PC-9 (cell line): Measurements from ENCODE around the gene CCBE1. TPM values are rescaled to one million over a fixed set of nuclear protein-coding genes. Genes with fewer than 3 reads are reported as not detected.

Experiments used
- BruUV-seq: library from RNA; stranded (reverse); fragments of 400-500 nt; replicated peaks from 2 replicates; lab custom pipeline; 2021; lab: Mats Ljungman, UMichigan
- CTCF ChIA-PET: fragments of 300-600 bp; sonication (Branson Sonifier 250); formaldehyde crosslinking; loops from one replicate; lab custom pipeline; 2022; ENCODE audit warnings: antibody characterized with exemption; lab: Charles Lee
- POLR2A ChIA-PET: fragments of 300-600 bp; sonication (Branson Sonifier 250); formaldehyde crosslinking; loops from one replicate; lab custom pipeline; 2022; ENCODE audit warnings: antibody characterized with exemption; ENCODE audit not compliant: unreplicated experiment; lab: Charles Lee
- DNase-seq, 2 experiments: peaks; one replicate each; pipeline versions ENCODE4 v3.0.0 to v3.0.0-alpha.2; 2015 to 2022; ENCODE audit warnings: mixed read lengths in 1 of 2
- H2AFZ ChIP-seq: fragments of 200-600 bp; sonication (generic); 2 replicates; pipeline ENCODE4 v1.8.1; 2017; ENCODE audit warnings: antibody characterized with exemption
- H3F3A ChIP-seq: fragments of 200-600 bp; sonication (generic); 2 replicates; pipeline ENCODE4 v1.8.1; 2017; ENCODE audit warnings: antibody characterized with exemption, mild to moderate bottlenecking, low read depth; ENCODE audit not compliant: insufficient read depth
- H3K27ac ChIP-seq: fragments of 200-600 bp; sonication (generic); 2 replicates; pipeline ENCODE4 v1.6.1; 2016; ENCODE audit warnings: mixed run types
- H3K27me3 ChIP-seq: fragments of 200-600 bp; sonication (generic); 2 replicates; pipeline ENCODE4 v1.6.1; 2016; ENCODE audit warnings: low read depth, mixed run types; ENCODE audit not compliant: insufficient read depth
- H3K36me3 ChIP-seq: fragments of 200-600 bp; sonication (generic); 2 replicates; pipeline ENCODE4 v1.6.1; 2016; ENCODE audit warnings: low read depth, mixed run types
- H3K4me1 ChIP-seq: fragments of 200-600 bp; sonication (generic); replicated peaks from 2 replicates; pipeline ENCODE4 v1.6.1; 2016; ENCODE audit warnings: mixed run types; ENCODE audit not compliant: insufficient read depth
- H3K4me2 ChIP-seq: fragments of 200-600 bp; sonication (generic); 2 replicates; pipeline ENCODE4 v1.6.1; 2017; ENCODE audit warnings: mixed run types
- H3K4me3 ChIP-seq: fragments of 200-600 bp; sonication (generic); 2 replicates; pipeline ENCODE4 v1.6.1; 2016; ENCODE audit warnings: mixed run types
- H3K79me2 ChIP-seq: fragments of 200-600 bp; sonication (generic); 2 replicates; pipeline ENCODE4 v1.6.1; 2017; ENCODE audit warnings: low read depth, mixed run types
- H3K9me2 ChIP-seq: fragments of 200-600 bp; sonication (generic); 2 replicates; pipeline ENCODE4 v1.8.1; 2017; ENCODE audit warnings: mild to moderate bottlenecking; ENCODE audit not compliant: insufficient read depth
- H3K9me3 ChIP-seq: fragments of 200-600 bp; sonication (generic); 2 replicates; pipeline ENCODE4 v1.8.1; 2016; ENCODE audit warnings: low read depth; ENCODE audit not compliant: insufficient read depth
- H4K20me1 ChIP-seq: fragments of 200-600 bp; sonication (generic); 2 replicates; pipeline ENCODE4 v1.8.1; 2017; ENCODE audit not compliant: insufficient read depth
- EZH2 ChIP-seq: fragments of 200-600 bp; sonication (generic); IDR thresholded peaks from 2 replicates; pipeline ENCODE4 v1.8.0; 2017; ENCODE audit warnings: antibody characterized with exemption, low read depth
- intact Hi-C: fragments of 100-400 bp; cut with micrococcal nuclease; formaldehyde crosslinking; loops from one replicate; pipeline ENCODE4 v1.10.0; 2022; ENCODE audit not compliant: unreplicated experiment
- total RNA-seq: library from RNA; stranded (reverse); gene quantifications from 2 replicates; pipeline ENCODE4 v1.2.3, GENCODE V29; 2021
- TF ChIP-seq, protein P1 (sequence below): fragments of 200-600 bp; sonication (generic); conservative IDR thresholded peaks from 2 replicates; pipeline ENCODE4 v1.6.1; 2017; ENCODE audit warnings: mixed run types, antibody characterized with exemption, mild to moderate bottlenecking, moderate library complexity

CCBE1 gene
- total RNA-seq, 1 experiment from 2014 or later: 5.8 TPM

DNA sequence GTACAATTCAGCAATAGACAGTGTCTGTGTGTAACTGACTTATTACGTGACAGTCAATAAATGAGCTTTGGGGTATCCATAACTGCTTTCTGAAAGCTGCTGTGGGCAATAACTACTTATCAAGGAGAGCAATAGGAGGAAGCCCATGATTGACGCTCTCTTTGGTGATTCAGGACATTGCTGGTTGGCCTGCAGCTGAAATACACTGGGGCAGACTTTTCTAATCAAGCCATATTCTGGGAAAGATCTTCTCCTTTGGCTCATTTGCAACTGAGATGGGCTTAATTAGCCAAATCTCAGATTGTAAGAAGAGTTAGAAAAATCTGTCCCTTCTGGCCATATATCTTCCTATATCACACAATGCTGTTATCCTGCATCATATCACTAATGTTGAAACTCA, 24.0 kb upstream of the CCBE1 start:
- POLR2A ChIA-PET: no interaction called here
- no peak for DNase-seq
- no peak overlapping the region for H2AFZ ChIP-seq
- H3K27me3 ChIP-seq: no peaks in the 10 kb centered on the region
- no peaks in the 10 kb centered on the region for H3K79me2 ChIP-seq
- H3K4me2 ChIP-seq: no peak overlapping the region
- no peaks in the 10 kb centered on the region for H3K9me2 ChIP-seq
- H3K36me3 ChIP-seq: no peaks in the 10 kb centered on the region
- intact Hi-C loops: no loop called here
- TF ChIP-seq EZH2: no peak
- TF ChIP-seq, protein P1, sequence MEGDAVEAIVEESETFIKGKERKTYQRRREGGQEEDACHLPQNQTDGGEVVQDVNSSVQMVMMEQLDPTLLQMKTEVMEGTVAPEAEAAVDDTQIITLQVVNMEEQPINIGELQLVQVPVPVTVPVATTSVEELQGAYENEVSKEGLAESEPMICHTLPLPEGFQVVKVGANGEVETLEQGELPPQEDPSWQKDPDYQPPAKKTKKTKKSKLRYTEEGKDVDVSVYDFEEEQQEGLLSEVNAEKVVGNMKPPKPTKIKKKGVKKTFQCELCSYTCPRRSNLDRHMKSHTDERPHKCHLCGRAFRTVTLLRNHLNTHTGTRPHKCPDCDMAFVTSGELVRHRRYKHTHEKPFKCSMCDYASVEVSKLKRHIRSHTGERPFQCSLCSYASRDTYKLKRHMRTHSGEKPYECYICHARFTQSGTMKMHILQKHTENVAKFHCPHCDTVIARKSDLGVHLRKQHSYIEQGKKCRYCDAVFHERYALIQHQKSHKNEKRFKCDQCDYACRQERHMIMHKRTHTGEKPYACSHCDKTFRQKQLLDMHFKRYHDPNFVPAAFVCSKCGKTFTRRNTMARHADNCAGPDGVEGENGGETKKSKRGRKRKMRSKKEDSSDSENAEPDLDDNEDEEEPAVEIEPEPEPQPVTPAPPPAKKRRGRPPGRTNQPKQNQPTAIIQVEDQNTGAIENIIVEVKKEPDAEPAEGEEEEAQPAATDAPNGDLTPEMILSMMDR: no peak
- peaks cover 41% of the 10 kb centered on the region for H3F3A ChIP-seq
- H4K20me1 ChIP-seq: no peaks in the 10 kb centered on the region
- CTCF ChIA-PET: no interaction called here
- no peaks in the 10 kb centered on the region for H3K9me3 ChIP-seq
- no peak overlapping the region for H3K27ac ChIP-seq
- no peak overlapping the region for H3K4me3 ChIP-seq
- BruUV-seq: no TSS peak
- H3K4me1 ChIP-seq: peaks cover 60% of the 10 kb centered on the region

DNA sequence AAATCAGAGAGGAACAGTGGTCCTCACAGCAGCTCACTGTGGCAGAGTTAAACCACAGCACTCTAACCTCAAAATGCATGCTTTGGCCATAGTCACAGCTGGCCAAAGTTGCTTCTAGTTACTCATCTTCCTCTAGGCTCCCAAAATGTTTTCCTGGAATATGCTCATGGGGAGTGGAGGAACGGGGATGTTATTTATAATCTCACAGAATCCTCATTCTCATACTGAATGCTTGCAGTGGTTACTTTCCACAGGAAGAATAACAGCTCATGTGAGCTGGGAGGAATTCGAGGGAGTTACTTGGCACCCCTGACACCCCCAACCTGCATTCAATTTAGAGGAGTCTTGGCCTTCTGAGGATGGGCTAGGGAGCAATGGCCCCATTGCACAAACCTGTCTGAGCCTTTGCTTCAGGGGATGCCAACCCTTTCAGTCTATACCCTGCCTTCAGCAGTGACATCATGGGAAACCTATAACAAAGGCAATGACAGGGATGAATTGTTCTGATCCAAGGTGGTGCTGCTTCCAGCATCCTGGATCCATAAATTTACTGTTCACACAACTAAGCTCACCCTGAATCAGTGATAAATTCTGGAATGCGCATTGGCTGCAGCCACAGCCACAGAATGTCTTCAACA, 22.4 kb upstream of the CCBE1 start:
- TF ChIP-seq EZH2: no peak
- TF ChIP-seq, protein P1: no peak
- H3K4me2 ChIP-seq: no peak overlapping the region
- H3F3A ChIP-seq: peaks cover 49% of the 10 kb centered on the region
- no peaks in the 10 kb centered on the region for H3K27me3 ChIP-seq
- no peaks in the 10 kb centered on the region for H3K79me2 ChIP-seq
- H3K27ac ChIP-seq: no peak overlapping the region
- no peaks in the 10 kb centered on the region for H3K36me3 ChIP-seq
- no peaks in the 10 kb centered on the region for H3K9me3 ChIP-seq
- no peak overlapping the region for H2AFZ ChIP-seq
- H4K20me1 ChIP-seq: no peaks in the 10 kb centered on the region
- no peaks in the 10 kb centered on the region for H3K9me2 ChIP-seq
- intact Hi-C loops: no loop called here
- CTCF ChIA-PET: no interaction called here
- H3K4me1 ChIP-seq: peaks cover 65% of the 10 kb centered on the region
- BruUV-seq: no TSS peak
- H3K4me3 ChIP-seq: no peak overlapping the region
- no peak for DNase-seq
- POLR2A ChIA-PET: no interaction called here

GRCh38 chr18:59718464-59719157, 21.4 kb upstream of the CCBE1 start:
- ChIA-PET POLR2A (interaction anchor here (0.6 kb wide), 3 partner anchors 21 to 933 kb away, joined by 3 to 4 read pairs (median 3); partner anchors contain the start of gene CCBE1), CTCF (no interaction called here)
- H3K9me2 ChIP-seq: no peaks in the 10 kb centered on the region
- H3K9me3 ChIP-seq: no peaks in the 10 kb centered on the region
- peak overlapping the region; percentile 63 for H3K27ac ChIP-seq
- H2AFZ ChIP-seq: no peak overlapping the region
- no peaks in the 10 kb centered on the region for H3K79me2 ChIP-seq
- BruUV-seq: TSS peak; percentile 61
- no peaks in the 10 kb centered on the region for H4K20me1 ChIP-seq
- no peak overlapping the region for H3K4me3 ChIP-seq
- peaks cover 54% of the 10 kb centered on the region for H3K4me1 ChIP-seq
- intact Hi-C loops: loop anchor here (1.0 kb wide), 2 partner anchors 12 to 62 kb away; no protein-coding TSS in a partner anchor
- DNase-seq: no peak
- no peaks in the 10 kb centered on the region for H3K36me3 ChIP-seq
- peaks cover 42% of the 10 kb centered on the region for H3F3A ChIP-seq
- no peak for TF ChIP-seq EZH2
- TF ChIP-seq, protein P1: no peak
- H3K27me3 ChIP-seq: no peaks in the 10 kb centered on the region
- peak overlapping the region; percentile 47 for H3K4me2 ChIP-seq
